ENCODE data around the gene ROCK2. TPM values are rescaled to one million over a fixed set of nuclear protein-coding genes. Genes with fewer than 3 reads are reported as not detected.

Gene ROCK2
- total and polyA plus RNA-seq, 2 of the 13 experiments (the other 11 are each of a cell fraction or from before 2014, with no cell fraction given): 38.1 to 119 TPM

GRCh38 chr2:11343368-11343649, 1.1 kb downstream of the ROCK2 start:
- intact Hi-C loops (cut with micrococcal nuclease; ENCODE audit: unreplicated experiment) (loop anchor here (2.0 to 10.0 kb wide), 2 partner anchors 103 to 209 kb away; a partner anchor contains a TSS), in situ Hi-C loops (cut with HindIII; ENCODE audit: extremely low pct_ligation_motif_present, low pct_unique_long_range_greater_than_20kb) (loop anchor here (5.0 kb wide), 1 partner anchor 69 kb away; no protein-coding TSS in a partner anchor)
- TF ChIP-seq NFATC3 (CRISPR knock-in tag; IDR thresholded peaks at IDR 0.05) (peak; percentile 64; the same call in 1 of the 2 replicates), NR2F1 (CRISPR knock-in tag; IDR thresholded peaks at IDR 0.05) (0 out of 4 replicates have a peak, but pooled peaks of 1 of the 2 experiments have one; percentile 1), KMT2A (CRISPR knock-in tag; IDR thresholded peaks at IDR 0.05) (no peak), ZNF670 (CRISPR knock-in tag; IDR thresholded peaks at IDR 0.05; ENCODE audit: borderline replicate concordance) (peak; percentile 91), CREB1 (IDR thresholded peaks at IDR 0.05) (no peak), CREB1 (CRISPR knock-in tag; IDR thresholded peaks at IDR 0.05) (peak; percentile 45; the same call in 1 of the 2 replicates), JUNB (CRISPR knock-in tag; IDR thresholded peaks at IDR 0.05; ENCODE audit: borderline replicate concordance) (no peak), HDAC6 (IDR thresholded peaks at IDR 0.05; ENCODE audit: low read depth, low read length) (peak; percentile 63; the same call in 1 of the 2 replicates), NFYB (CRISPR knock-in tag; IDR thresholded peaks at IDR 0.05) (0 out of 2 replicates have a peak, but pooled peaks have one; percentile 3), ZNF800 (CRISPR knock-in tag; IDR thresholded peaks at IDR 0.05) (peak; percentile 2; the same call in 1 of the 2 replicates), AGO2 (optimal IDR thresholded peaks at IDR 0.05; ENCODE audit: low read depth, low read length) (no peak), MBD4 (IDR thresholded peaks at IDR 0.05; ENCODE audit: borderline replicate concordance, low read length) (0 out of 2 replicates have a peak, but pooled peaks have one; percentile 26), KDM5A (IDR thresholded peaks at IDR 0.05; ENCODE audit: borderline replicate concordance, low read length) (peak; percentile 56; the same call in 1 of the 2 replicates)
- POLR2A ChIA-PET: interaction anchor here (1.0 to 8.4 kb wide), 17 partner anchors 8 to 210 kb away, joined by 3 to 465 read pairs (median 19); partner anchors contain the start of gene SLC66A3
- BruUV-seq (replicated peaks): no TSS peak
- no peak for DNase-seq (ENCODE audit: low spot score)
- no peak for FAIRE-seq
- CTCF ChIA-PET (ENCODE audit: low intra/inter-chr PET ratio, low total read pairs): no interaction called here
- Histone ChIP-seq H3K27me3 (ENCODE audit: control insufficient read depth in 1 of 2, insufficient read depth in 2 of 2, low read length in 2 of 2) (no peaks in the 10 kb centered on the region; a peak in 1 of 5 replicates), H2AFZ (ENCODE audit: low read length) (no peak overlapping the region), H3K27ac (ENCODE audit: extremely low read length, insufficient read depth, low read length) (peak overlapping the region; percentile 94), H3K79me2 (ENCODE audit: insufficient read depth, low read length) (peaks cover 75% of the 10 kb centered on the region), H3K9me3 (ENCODE audit: low read length) (no peaks in the 10 kb centered on the region), H3K4me2 (ENCODE audit: low read depth, low read length) (peak overlapping the region; percentile 86), H4K20me1 (ENCODE audit: insufficient read depth, low read length) (peaks cover 54% of the 10 kb centered on the region), H3K36me3 (replicated peaks in 1 of 2; ENCODE audit: control insufficient read depth in 1 of 2, insufficient read depth in 2 of 2, low read length in 2 of 2) (no peaks in the 10 kb centered on the region; a peak in 1 of 5 replicates), H3K4me1 (ENCODE audit: insufficient read depth, low read length) (peaks cover 52% of the 10 kb centered on the region), H3K9ac (ENCODE audit: insufficient read depth, low read depth, low read length) (peak overlapping the region; percentile 99), H3K4me3 (replicated peaks in 1 of 3; ENCODE audit: insufficient read depth in 1 of 3, low read depth in 2 of 3, low read length in 3 of 3) (peak overlapping the region; percentile 72 to 96 (median 86))
- ATAC-seq: no peak; the same call in 2 of the 3 replicates
- under 1% methylated on average over 7 of the region's 7 CpGs for WGBS (ENCODE audit: low lambda C conversion rate)

All from HepG2 (cell line).